MCF 10A (cell line): ENCODE data around the gene RMI2. TPM values are rescaled to one million over a fixed set of nuclear protein-coding genes. Genes with fewer than 3 reads are reported as not detected.

Experiments
- BruUV-seq: library from RNA; stranded (reverse); fragments of 400-500 nt; replicated peaks from 2 replicates; lab custom pipeline; 2021; lab: Mats Ljungman, UMichigan
- CTCF ChIA-PET: fragments of 300-600 bp; sonication (Branson Sonifier 250); formaldehyde crosslinking; extraction: SDS; loops from one replicate; lab custom pipeline; 2021; ENCODE audit warnings: antibody characterized with exemption, inconsistent platforms; lab: Yijun Ruan, JAX
- POLR2A ChIA-PET: fragments of 300-600, 350-650 bp; sonication (Branson Sonifier 250); formaldehyde crosslinking; extraction: SDS; loops from one replicate; lab custom pipeline; 2020; ENCODE audit warnings: antibody characterized with exemption, inconsistent platforms; lab: Yijun Ruan, JAX
- DNase-seq: peaks from one replicate; pipeline ENCODE4 v3.0.0-alpha.2; 2018; ENCODE audit not compliant: unreplicated experiment
- H3K27ac Mint-ChIP-seq: one replicate; pipeline ENCODE4 v1.8.0; 2022; ENCODE audit warnings: mild to moderate bottlenecking, low read depth, mixed read lengths; ENCODE audit not compliant: unreplicated experiment
- H3K27me3 Mint-ChIP-seq: one replicate; pipeline ENCODE4 v1.8.0; 2022; ENCODE audit warnings: mixed read lengths; ENCODE audit not compliant: insufficient read depth, unreplicated experiment
- H3K36me3 Mint-ChIP-seq: one replicate; pipeline ENCODE4 v1.8.0; 2022; ENCODE audit warnings: mild to moderate bottlenecking, moderate library complexity, mixed read lengths; ENCODE audit not compliant: insufficient read depth, unreplicated experiment
- H3K4me1 Mint-ChIP-seq: one replicate; pipeline ENCODE4 v1.8.0; 2022; ENCODE audit warnings: mixed read lengths; ENCODE audit not compliant: insufficient read depth, unreplicated experiment
- H3K4me3 Mint-ChIP-seq: one replicate; pipeline ENCODE4 v1.8.0; 2022; ENCODE audit warnings: mild to moderate bottlenecking, moderate library complexity, mixed read lengths; ENCODE audit not compliant: unreplicated experiment
- H3K9me3 Mint-ChIP-seq: one replicate; pipeline ENCODE4 v1.8.0; 2022; ENCODE audit warnings: mixed read lengths; ENCODE audit not compliant: unreplicated experiment
- intact Hi-C: fragments of 100-400 bp; cut with micrococcal nuclease; formaldehyde crosslinking; loops from 2 replicates; pipeline ENCODE4 v1.14.1; 2022
- total RNA-seq: library from RNA; stranded (reverse); gene quantifications from 2 replicates; pipeline ENCODE4 v1.2.3, GENCODE V29; 2022
- TF ChIP-seq, protein P1 (sequence below): fragments of 200-600 bp; IDR thresholded peaks from one replicate; pipeline ENCODE4 v1.8.0; 2022; ENCODE audit warnings: antibody characterized with exemption, mild to moderate bottlenecking; ENCODE audit not compliant: unreplicated experiment

RMI2 gene
- total RNA-seq, 1 experiment from 2014 or later: 6.6 TPM

DNA sequence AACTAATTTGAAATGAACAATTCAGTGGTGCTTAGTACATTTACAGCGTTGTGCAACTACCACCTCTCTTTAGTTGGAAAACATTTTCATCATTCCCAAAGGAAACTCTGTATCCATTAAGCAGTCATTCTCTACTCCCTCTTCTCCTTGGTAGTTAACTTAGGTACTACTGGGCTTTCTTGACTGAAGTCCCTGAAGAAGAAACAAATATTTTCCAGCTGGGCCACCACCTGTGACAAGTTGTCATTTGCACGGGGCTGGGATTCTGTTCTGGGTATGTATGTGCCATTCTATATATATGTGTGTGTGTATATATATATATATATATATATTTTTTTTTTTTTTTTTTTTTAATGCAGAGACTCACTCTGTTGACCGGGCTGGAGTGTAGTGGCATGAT is 15.4 kb upstream of the RMI2 start:
- no TSS peak for BruUV-seq
- Mint-ChIP-seq H3K27ac (no peak overlapping the region), H3K9me3 (no peaks in the 10 kb centered on the region), H3K36me3 (no peaks in the 10 kb centered on the region), H3K27me3 (no peaks in the 10 kb centered on the region), H3K4me1 (peaks cover 22% of the 10 kb centered on the region), H3K4me3 (no peak overlapping the region)
- CTCF ChIA-PET: interaction anchor here (0.9 kb wide), 1 partner anchor 16 kb away, joined by 3 read pairs; no protein-coding TSS in a partner anchor
- POLR2A ChIA-PET: interaction anchor here (1.1 kb wide), 1 partner anchor 11 kb away, joined by 4 read pairs; no protein-coding TSS in a partner anchor
- TF ChIP-seq, protein P1, sequence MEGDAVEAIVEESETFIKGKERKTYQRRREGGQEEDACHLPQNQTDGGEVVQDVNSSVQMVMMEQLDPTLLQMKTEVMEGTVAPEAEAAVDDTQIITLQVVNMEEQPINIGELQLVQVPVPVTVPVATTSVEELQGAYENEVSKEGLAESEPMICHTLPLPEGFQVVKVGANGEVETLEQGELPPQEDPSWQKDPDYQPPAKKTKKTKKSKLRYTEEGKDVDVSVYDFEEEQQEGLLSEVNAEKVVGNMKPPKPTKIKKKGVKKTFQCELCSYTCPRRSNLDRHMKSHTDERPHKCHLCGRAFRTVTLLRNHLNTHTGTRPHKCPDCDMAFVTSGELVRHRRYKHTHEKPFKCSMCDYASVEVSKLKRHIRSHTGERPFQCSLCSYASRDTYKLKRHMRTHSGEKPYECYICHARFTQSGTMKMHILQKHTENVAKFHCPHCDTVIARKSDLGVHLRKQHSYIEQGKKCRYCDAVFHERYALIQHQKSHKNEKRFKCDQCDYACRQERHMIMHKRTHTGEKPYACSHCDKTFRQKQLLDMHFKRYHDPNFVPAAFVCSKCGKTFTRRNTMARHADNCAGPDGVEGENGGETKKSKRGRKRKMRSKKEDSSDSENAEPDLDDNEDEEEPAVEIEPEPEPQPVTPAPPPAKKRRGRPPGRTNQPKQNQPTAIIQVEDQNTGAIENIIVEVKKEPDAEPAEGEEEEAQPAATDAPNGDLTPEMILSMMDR: no peak
- intact Hi-C loops: no loop called here
- DNase-seq: no peak

DNA sequence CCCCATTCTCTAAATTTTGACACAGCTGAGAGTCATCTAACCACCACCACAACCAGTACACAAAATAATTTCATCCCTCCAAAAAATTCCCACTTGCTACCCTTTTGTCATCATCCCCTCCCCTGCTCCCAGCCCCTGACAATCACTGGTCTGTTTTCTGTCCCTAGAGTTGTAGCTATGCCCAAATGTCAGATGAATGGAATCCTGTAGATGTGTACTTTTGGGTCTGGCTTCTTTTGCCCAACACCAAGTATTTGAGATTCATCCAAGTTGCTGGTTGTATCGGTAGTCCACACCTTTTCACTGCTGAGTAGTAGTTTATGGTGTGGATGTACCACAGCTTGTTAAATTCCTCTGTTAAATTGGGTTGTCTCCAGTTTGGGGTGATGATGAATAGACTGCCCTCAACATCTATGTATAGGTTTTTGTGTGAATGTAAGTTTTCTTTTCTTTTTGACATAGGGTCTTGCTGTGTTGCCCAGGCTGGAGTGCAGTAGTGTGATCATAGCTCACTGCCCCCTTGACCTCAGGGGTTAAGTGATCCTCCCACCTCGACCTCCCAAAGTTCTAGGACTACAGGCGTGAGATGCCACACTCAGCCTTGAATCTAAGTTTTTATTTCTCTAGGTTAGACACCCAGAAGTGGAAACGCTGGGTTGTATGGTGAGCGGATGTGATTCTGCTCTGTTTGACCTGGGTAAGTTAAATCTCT is 14.6 kb upstream of the RMI2 start:
- BruUV-seq: no TSS peak
- Mint-ChIP-seq H3K4me3 (no peak overlapping the region), H3K27me3 (no peaks in the 10 kb centered on the region), H3K9me3 (no peaks in the 10 kb centered on the region), H3K4me1 (peaks cover 22% of the 10 kb centered on the region), H3K27ac (no peak overlapping the region), H3K36me3 (no peaks in the 10 kb centered on the region)
- DNase-seq: no peak
- intact Hi-C loops: no loop called here
- TF ChIP-seq, protein P1: no peak
- CTCF ChIA-PET: interaction anchor here (0.6 kb wide), 1 partner anchor 40 kb away, joined by 5 read pairs; no protein-coding TSS in a partner anchor
- POLR2A ChIA-PET: interaction anchor here (0.7 to 1.1 kb wide), 2 partner anchors 12 to 18 kb away, joined by 3 to 4 read pairs; no protein-coding TSS in a partner anchor

DNA sequence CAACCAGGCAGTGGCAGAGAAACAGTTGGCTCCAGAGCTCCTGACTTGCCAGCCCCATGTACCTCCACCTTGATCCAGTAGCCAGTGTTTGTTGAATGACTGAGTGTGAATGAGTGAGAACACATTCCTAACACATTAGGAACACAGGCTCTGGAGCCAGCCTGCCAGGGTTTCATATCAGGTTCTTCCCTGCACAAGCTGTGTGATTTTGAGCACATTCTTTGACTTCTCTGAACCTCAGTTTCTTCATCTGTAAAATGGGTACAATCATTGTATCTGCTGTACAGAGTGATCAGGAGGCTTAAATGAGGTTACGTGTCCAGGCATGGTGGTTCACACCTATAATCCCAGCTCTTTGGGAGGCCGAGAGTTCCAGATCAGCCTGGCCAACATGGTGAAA is 13.3 kb upstream of the RMI2 start:
- CTCF ChIA-PET: interaction anchor here (0.6 to 1.0 kb wide), 4 partner anchors 9 to 333 kb away, joined by 3 to 4 read pairs (median 4); no protein-coding TSS in a partner anchor
- POLR2A ChIA-PET: no interaction called here
- TF ChIP-seq, protein P1: no peak
- Mint-ChIP-seq H3K9me3 (no peaks in the 10 kb centered on the region), H3K27ac (no peak overlapping the region), H3K36me3 (no peaks in the 10 kb centered on the region), H3K4me3 (no peak overlapping the region), H3K4me1 (peaks cover 22% of the 10 kb centered on the region), H3K27me3 (no peaks in the 10 kb centered on the region)
- no peak for DNase-seq
- BruUV-seq: no TSS peak
- intact Hi-C loops: no loop called here

DNA sequence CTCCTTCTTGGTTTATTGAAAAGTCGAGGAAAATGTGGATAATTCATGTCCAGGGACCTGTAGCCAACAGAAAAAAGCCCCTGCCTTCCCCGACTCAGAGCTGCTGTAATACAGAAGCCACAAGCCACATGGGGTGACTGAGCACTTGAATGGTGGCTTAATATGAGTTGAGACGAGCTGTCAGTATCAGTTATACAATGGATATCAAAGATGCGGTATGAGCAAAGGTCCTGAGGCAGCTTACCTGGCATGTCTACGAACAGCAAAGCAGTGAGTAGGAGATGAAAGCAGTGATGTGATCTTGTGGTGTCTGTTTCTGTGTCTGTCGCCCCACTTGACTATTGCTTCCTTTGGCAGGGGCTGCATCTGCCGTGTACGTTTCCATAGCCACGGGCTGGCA is 12.2 kb upstream of the RMI2 start:
- no peak overlapping the region for H3K4me3 Mint-ChIP-seq
- H3K36me3 Mint-ChIP-seq: no peaks in the 10 kb centered on the region
- no peaks in the 10 kb centered on the region for H3K27me3 Mint-ChIP-seq
- POLR2A ChIA-PET: no interaction called here
- BruUV-seq: no TSS peak
- CTCF ChIA-PET: interaction anchor here (0.6 kb wide), 4 partner anchors 28 to 449 kb away, joined by 3 to 4 read pairs (median 3); no protein-coding TSS in a partner anchor
- H3K9me3 Mint-ChIP-seq: no peaks in the 10 kb centered on the region
- TF ChIP-seq, protein P1: no peak
- intact Hi-C loops: no loop called here
- H3K4me1 Mint-ChIP-seq: peaks cover 16% of the 10 kb centered on the region
- H3K27ac Mint-ChIP-seq: no peak overlapping the region
- no peak for DNase-seq
